H9 (cell line): ENCODE data around the gene DAB2IP. TPM values are rescaled to one million over a fixed set of nuclear protein-coding genes. Genes with fewer than 3 reads are reported as not detected.

Source experiments
- DNase-seq: peaks from one replicate; pipeline ENCODE4 v3.0.0-alpha.2; 2017
- H2AFZ ChIP-seq: one replicate; pipeline ENCODE4 v1.6.1; 2013; ENCODE audit warnings: mild to moderate bottlenecking, low read length, control low read depth, moderate library complexity
- H2AK5ac ChIP-seq: 2 replicates; pipeline ENCODE4 v1.6.1; 2013; ENCODE audit warnings: low read length, control low read depth, mixed read lengths; ENCODE audit not compliant: insufficient read length
- H2BK120ac ChIP-seq: one replicate; pipeline ENCODE4 v1.6.1; 2013; ENCODE audit warnings: low read depth, mild to moderate bottlenecking, low read length, control low read depth, inconsistent platforms; ENCODE audit not compliant: poor library complexity, severe bottlenecking
- H2BK12ac ChIP-seq: 2 replicates; pipeline ENCODE4 v1.6.1; 2013; ENCODE audit warnings: low read length, control low read depth, mixed read lengths, low read depth; ENCODE audit not compliant: insufficient read length
- H2BK15ac ChIP-seq: 2 replicates; pipeline ENCODE4 v1.6.1; 2013; ENCODE audit warnings: low read depth, low read length, control low read depth
- H2BK20ac ChIP-seq: one replicate; pipeline ENCODE4 v1.6.1; 2013; ENCODE audit warnings: low read depth, mild to moderate bottlenecking, low read length, control low read depth, inconsistent platforms; ENCODE audit not compliant: poor library complexity, severe bottlenecking
- H2BK5ac ChIP-seq: 2 replicates; pipeline ENCODE4 v1.6.1; 2013; ENCODE audit warnings: low read length, control low read depth, mixed read lengths; ENCODE audit not compliant: insufficient read length
- H3K14ac ChIP-seq: 2 replicates; pipeline ENCODE4 v1.6.1; 2013; ENCODE audit warnings: low read length, control low read depth; ENCODE audit not compliant: insufficient read depth
- H3K18ac ChIP-seq: 2 replicates; pipeline ENCODE4 v1.6.1; 2013; ENCODE audit warnings: low read depth, mild to moderate bottlenecking, mixed read lengths, low read length, control low read depth; ENCODE audit not compliant: insufficient read length
- H3K23ac ChIP-seq: 2 replicates; pipeline ENCODE4 v1.6.1; 2013; ENCODE audit warnings: low read length, control low read depth, mixed read lengths, low read depth; ENCODE audit not compliant: insufficient read length
- H3K23me2 ChIP-seq: 2 replicates; pipeline ENCODE4 v1.6.1; 2013; ENCODE audit warnings: low read depth, mild to moderate bottlenecking, mixed read lengths, low read length, control low read depth; ENCODE audit not compliant: insufficient read length, poor library complexity, severe bottlenecking
- H3K27ac ChIP-seq: 2 replicates; pipeline ENCODE4 v1.5.1; 2013; ENCODE audit warnings: low read length, control low read depth, mixed read lengths, low read depth; ENCODE audit not compliant: insufficient read length
- H3K27me3 ChIP-seq: 2 replicates; pipeline ENCODE4 v1.6.1; 2013; ENCODE audit warnings: low read length, control low read depth, inconsistent platforms; ENCODE audit not compliant: insufficient read depth
- H3K4ac ChIP-seq: 2 replicates; pipeline ENCODE4 v1.6.1; 2013; ENCODE audit warnings: low read depth, mild to moderate bottlenecking, control low read depth, inconsistent platforms, low read length, moderate library complexity
- H3K4me1 ChIP-seq: 2 replicates; pipeline ENCODE4 v1.6.1; 2013; ENCODE audit warnings: low read length, control low read depth, inconsistent platforms; ENCODE audit not compliant: insufficient read depth
- H3K4me2 ChIP-seq: 2 replicates; pipeline ENCODE4 v1.6.1; 2013; ENCODE audit warnings: low read length, control low read depth, mixed read lengths; ENCODE audit not compliant: insufficient read length, insufficient read depth
- H3K56ac ChIP-seq: 2 replicates; pipeline ENCODE4 v1.6.1; 2013; ENCODE audit warnings: low read depth, mild to moderate bottlenecking, mixed read lengths, low read length, control low read depth; ENCODE audit not compliant: insufficient read length
- H3K79me1 ChIP-seq: 2 replicates; pipeline ENCODE4 v1.6.1; 2013; ENCODE audit warnings: low read depth, mild to moderate bottlenecking, moderate library complexity, low read length, control low read depth, inconsistent platforms; ENCODE audit not compliant: insufficient read depth, poor library complexity, severe bottlenecking
- H3K79me2 ChIP-seq: 2 replicates; pipeline ENCODE4 v1.6.1; 2013; ENCODE audit warnings: low read length, control low read depth, inconsistent platforms; ENCODE audit not compliant: insufficient read depth
- H3K9ac ChIP-seq: 2 replicates; pipeline ENCODE4 v1.6.1; 2013; ENCODE audit warnings: low read length, control low read depth, mixed read lengths; ENCODE audit not compliant: insufficient read length; ENCODE audit errors: extremely low read depth
- H3K9me3 ChIP-seq: one replicate; pipeline ENCODE4 v1.6.1; 2013; ENCODE audit warnings: low read depth, low read length, inconsistent platforms; ENCODE audit not compliant: control insufficient read depth
- H3T11ph ChIP-seq: one replicate; pipeline ENCODE4 v1.6.1; 2013; ENCODE audit warnings: mild to moderate bottlenecking, low read length, control low read depth, inconsistent platforms
- H4K20me1 ChIP-seq: one replicate; pipeline ENCODE4 v1.6.1; 2013; ENCODE audit not compliant: control insufficient read depth, insufficient read length, insufficient read depth
- H4K5ac ChIP-seq: 2 replicates; pipeline ENCODE4 v1.6.1; 2013; ENCODE audit warnings: low read depth, mild to moderate bottlenecking, mixed read lengths, low read length, control low read depth; ENCODE audit not compliant: insufficient read length
- H4K8ac ChIP-seq: replicated peaks from 2 replicates; pipeline ENCODE4 v1.6.1; 2013; ENCODE audit warnings: low read length, control low read depth, mixed read lengths, low read depth; ENCODE audit not compliant: insufficient read length
- H4K91ac ChIP-seq: 2 replicates; pipeline ENCODE4 v1.6.1; 2013; ENCODE audit warnings: low read depth, mild to moderate bottlenecking, moderate library complexity, mixed read lengths, low read length, control low read depth; ENCODE audit not compliant: insufficient read length
- H3K27ac Mint-ChIP-seq, 3 experiments: 2 replicates in 2 of 3; 3 replicates in 1 of 3; pipeline ENCODE4 v1.8.0; 2020 to 2021; ENCODE audit warnings: mixed read lengths in 3 of 3, mild to moderate bottlenecking in 1 of 3, moderate library complexity in 1 of 3
- H3K27me3 Mint-ChIP-seq: 2 replicates; pipeline ENCODE4 v1.8.0; 2021; ENCODE audit warnings: low read depth, mild to moderate bottlenecking, moderate library complexity, mixed read lengths
- H3K36me3 Mint-ChIP-seq, 3 experiments: 2 replicates in 2 of 3; 3 replicates in 1 of 3; pipeline ENCODE4 v1.8.0; 2020 to 2021; ENCODE audit warnings: low read depth in 3 of 3, mixed read lengths in 3 of 3; ENCODE audit not compliant: insufficient read depth in 1 of 3
- H3K4me1 Mint-ChIP-seq, 2 experiments: 2 replicates each; pipeline ENCODE4 v1.8.0; 2020; ENCODE audit warnings: mixed read lengths in 2 of 2
- H3K4me3 Mint-ChIP-seq, 2 experiments: 2 replicates in 1 of 2; 3 replicates in 1 of 2; pipeline ENCODE4 v1.8.0; 2020 to 2021; ENCODE audit warnings: mild to moderate bottlenecking in 2 of 2, mixed read lengths in 2 of 2, moderate library complexity in 1 of 2
- H3K9me3 Mint-ChIP-seq, 2 experiments: 2 replicates in 1 of 2; 3 replicates in 1 of 2; pipeline ENCODE4 v1.8.0; 2020; ENCODE audit warnings: mild to moderate bottlenecking in 2 of 2, mixed read lengths in 2 of 2, moderate library complexity in 1 of 2
- CTCF ChIP-seq: fragments of 200-600 bp; sonication (generic); conservative IDR thresholded peaks from 3 replicates; pipeline ENCODE4 v1.8.0; 2021; ENCODE audit warnings: antibody characterized with exemption, mild to moderate bottlenecking
- WGBS: extraction: QIAGEN DNeasy Blood & Tissue Kit; methylation state at CpG from one replicate; pipeline ENCODE4 v1.1.7; 2013; ENCODE audit warnings: missing lambda C conversion rate, low lambda C conversion rate, mixed read lengths; ENCODE audit not compliant: insufficient read length; ENCODE audit errors: extremely low coverage; 5-methylcytosine and 5-hydroxymethylcytosine counted together
- total RNA-seq: library from RNA; stranded (reverse); gene quantifications from 2 replicates; pipeline ENCODE4 v1.2.1, GENCODE V29; 2021

DAB2IP gene
- total RNA-seq, 1 experiment from 2014 or later: 22.6 TPM

GRCh38 chr9:121692606-121693387 is 41.4 kb downstream of the DAB2IP start:
- WGBS: no CpG with 5 or more reads among the region's 14 CpGs
- Histone ChIP-seq H2BK12ac (no peak overlapping the region), H3K79me2 (no peaks in the 10 kb centered on the region), H2AK5ac (no peak overlapping the region), H3T11ph (no peak overlapping the region), H3K4ac (no peak overlapping the region), H3K14ac (no peak overlapping the region), H2BK15ac (no peak overlapping the region), H3K18ac (no peak overlapping the region), H2BK5ac (no peak overlapping the region), H3K9me3 (no peaks in the 10 kb centered on the region), H3K23me2 (no peaks in the 10 kb centered on the region), H3K23ac (no peak overlapping the region), H2BK120ac (no peak overlapping the region), H2AFZ (no peak overlapping the region), H3K9ac (no peak overlapping the region), H4K91ac (no peak overlapping the region), H4K20me1 (no peaks in the 10 kb centered on the region), H3K79me1 (no peaks in the 10 kb centered on the region), H3K56ac (no peak overlapping the region), H4K8ac (no peak overlapping the region), H2BK20ac (no peak overlapping the region), H3K4me1 (peaks cover 4% of the 10 kb centered on the region; the same call in 1 of the 2 replicates), H3K27me3 (no peaks in the 10 kb centered on the region), H3K27ac (no peak overlapping the region), H3K4me2 (no peak overlapping the region), H4K5ac (no peak overlapping the region)
- no peaks in the 10 kb centered on the region for H3K9me3 Mint-ChIP-seq
- peaks cover 0 to 4% (median 0%) of the 10 kb centered on the region in 3 experiments; a peak in 2 of 7 replicates for H3K36me3 Mint-ChIP-seq
- H3K4me1 Mint-ChIP-seq: peaks cover 30 to 33% of the 10 kb centered on the region in 2 experiments
- H3K27me3 Mint-ChIP-seq: peaks cover 65% of the 10 kb centered on the region
- TF ChIP-seq CTCF: no peak
- no peak overlapping the region; a peak in 1 of 7 replicates for H3K27ac Mint-ChIP-seq
- peak; percentile 65 for DNase-seq
- H3K4me3 Mint-ChIP-seq: no peak overlapping the region
